DLD1 (cell line): ENCODE data around the gene GLG1.
"Not testable (repeated sequence)": the region's sequence is repeated elsewhere in the genome, so short reads cannot be mapped to it uniquely, and the experiment has no call there.

Source experiments
- in situ Hi-C: cut with HindIII; loops from 2 replicates; pipeline ENCODE4 v1.10.0; 2017; ENCODE audit warnings: low sequenced_read_pairs

GLG1 gene

DNA sequence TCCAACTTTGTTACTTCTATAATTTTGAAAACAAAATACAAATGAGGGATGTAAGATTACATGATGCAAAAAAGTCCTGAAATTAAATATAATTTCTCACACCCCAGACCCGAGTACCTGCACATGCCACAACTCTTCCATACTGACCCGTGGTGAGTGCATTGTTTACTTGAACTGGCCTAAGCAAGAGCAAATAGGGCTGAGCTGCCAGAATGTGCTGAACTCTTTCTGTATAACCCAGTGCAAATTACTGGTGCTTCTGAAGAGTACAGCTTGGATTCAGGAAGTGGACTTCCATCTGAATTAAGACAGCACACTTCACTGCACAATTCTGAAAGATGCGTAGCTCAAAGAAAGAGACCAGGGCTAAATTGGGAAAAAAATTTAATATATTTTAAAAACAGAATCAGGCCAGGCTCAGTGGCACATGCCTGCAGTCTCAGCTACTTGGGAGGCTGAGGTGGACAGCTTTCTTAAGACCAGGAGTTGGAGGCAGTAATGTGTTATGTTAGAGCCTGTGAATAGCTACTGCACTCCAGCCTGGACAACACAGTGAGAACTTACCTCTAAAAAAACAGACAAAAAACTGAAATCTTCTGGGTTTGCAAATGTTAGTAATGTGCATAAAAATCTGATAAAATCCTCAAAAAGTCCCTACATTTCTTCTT is 63.9 kb downstream of the GLG1 start:
- in situ Hi-C loops, result not testable (repeated sequence)

DNA sequence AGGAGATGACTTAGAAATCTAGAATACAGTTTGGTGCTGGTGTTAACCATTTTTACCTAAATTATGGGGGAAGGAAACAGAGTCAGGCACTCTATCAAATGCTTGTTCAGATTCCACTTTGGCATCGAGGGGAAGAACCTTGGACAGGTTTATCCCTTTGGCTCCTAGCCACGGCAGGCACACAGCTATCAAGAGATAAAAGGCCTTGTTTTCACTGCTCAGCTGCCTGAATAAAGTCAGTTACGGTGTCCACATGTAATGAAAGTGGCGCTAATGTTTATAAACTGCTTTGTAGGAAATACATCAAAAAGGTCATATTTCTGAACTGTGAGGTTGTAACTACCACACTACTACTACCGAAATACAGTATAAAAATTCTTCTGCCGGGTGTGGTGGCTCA is 66.3 kb downstream of the GLG1 start:
- in situ Hi-C loops, result not testable (repeated sequence)

DNA sequence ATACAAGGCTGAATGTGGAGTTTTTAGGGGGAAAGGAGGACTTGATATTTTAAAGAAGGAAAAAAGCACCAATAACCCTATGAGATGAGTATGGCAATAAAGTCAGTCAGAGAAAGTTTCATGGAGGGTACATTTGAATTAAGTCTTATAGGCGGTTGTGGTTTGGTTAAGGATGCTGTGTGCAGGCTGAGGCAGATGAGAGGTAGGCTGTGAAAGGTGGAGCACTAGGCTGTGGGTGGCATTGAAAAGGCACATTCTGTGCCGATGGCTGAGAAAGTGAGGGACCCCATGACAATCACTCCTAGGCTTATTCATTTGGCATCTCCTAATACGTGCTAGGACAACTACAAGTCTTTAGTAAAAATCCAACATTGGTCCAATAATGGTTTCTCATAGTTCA is 68.1 kb downstream of the GLG1 start:
- in situ Hi-C loops, result not testable (repeated sequence)

DNA sequence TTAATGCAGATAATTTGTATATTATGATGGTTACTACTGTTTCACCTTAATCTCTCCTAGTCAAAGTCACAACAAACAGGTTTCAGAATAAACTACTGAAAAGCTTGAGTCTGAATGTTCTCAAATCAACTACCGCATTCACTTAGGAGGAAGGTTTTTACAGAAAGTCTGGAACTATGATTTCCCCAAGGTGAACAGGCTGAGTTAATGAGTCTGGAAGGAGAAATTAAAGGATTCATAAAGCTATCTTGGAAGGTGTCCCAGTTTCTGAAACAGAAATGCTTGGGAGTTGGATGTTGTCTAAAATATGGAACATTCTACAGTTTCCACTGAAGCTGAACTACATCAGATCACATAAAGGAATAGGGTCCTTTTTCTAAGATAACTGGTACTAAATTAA is 69.2 kb downstream of the GLG1 start:
- in situ Hi-C loops, result not testable (repeated sequence)

DNA sequence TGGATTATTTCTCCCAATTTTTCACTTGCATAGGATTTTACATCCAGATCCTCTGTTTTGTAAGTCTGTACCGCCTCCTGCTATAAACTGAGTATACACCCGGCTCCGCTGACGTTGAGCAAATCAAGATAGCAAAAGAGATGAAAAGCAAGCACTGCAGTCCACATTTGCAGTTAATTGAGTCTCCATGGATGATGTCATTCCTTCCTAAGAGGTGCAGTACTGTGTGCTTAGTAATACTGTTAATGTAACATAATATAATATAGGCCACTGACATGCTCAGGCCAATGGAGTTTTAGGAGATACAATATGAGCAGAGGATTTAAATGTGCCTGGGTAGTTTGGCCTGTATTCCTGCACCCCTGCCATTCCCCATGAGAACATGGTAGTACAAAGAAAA is 72.3 kb downstream of the GLG1 start:
- in situ Hi-C loops, result not testable (repeated sequence)

DNA sequence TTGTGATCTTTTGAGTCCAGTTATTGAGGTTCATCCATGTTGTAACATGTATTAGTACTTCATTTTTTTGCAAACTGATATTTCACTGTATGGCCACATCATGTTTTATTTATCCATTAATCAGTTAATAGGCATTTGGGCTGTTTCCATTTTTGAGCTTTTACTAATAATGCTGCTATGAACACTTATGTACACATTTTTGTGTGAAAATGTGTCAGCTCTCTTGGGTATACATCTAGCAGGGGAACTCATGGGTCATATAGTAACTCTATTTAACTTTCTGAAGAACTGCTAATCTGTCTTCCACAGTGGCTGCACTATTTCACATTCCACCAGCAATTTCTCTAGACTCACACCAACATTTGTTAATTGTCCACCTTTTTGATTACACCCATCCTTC is 82.0 kb downstream of the GLG1 start:
- in situ Hi-C loops, result no loop called here

DNA sequence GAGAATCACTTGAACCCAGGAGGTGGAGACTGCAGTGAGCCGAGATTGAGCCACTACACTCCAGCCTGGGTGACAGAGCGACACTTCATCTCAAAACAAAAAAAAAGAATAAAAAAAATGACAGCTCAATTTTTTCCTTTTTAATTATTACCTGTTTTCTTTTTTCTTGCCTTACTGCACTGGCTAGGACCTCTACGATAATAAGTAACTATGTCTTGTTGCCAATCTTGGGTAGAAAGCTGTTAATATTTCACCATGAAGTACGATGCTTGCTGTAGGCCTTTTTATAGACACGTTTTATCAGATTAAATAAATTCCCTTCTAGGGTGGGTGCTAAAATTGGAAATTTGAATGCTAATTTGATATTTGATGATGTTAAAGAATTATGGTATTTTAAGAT is 82.8 kb downstream of the GLG1 start:
- in situ Hi-C loops, result no loop called here

DNA sequence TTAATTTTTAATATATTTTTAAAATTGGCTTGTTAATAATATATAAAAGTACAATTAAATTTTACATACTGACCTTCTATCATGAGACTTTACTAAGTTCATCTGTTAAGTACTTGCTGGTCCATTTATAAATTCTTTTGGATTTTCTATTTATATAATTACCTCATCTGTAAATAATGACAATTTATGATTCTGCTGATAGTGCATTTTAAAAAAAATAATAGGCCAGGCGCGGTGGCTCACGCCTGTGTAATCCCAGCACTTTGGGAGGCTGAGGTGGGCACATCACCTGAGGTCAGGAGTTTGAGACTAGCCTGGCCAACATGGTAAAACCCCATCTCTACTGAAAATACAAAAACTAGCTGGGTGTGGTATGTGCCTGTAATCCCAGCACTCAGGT is 83.2 kb downstream of the GLG1 start:
- in situ Hi-C loops, result not testable (repeated sequence)

DNA sequence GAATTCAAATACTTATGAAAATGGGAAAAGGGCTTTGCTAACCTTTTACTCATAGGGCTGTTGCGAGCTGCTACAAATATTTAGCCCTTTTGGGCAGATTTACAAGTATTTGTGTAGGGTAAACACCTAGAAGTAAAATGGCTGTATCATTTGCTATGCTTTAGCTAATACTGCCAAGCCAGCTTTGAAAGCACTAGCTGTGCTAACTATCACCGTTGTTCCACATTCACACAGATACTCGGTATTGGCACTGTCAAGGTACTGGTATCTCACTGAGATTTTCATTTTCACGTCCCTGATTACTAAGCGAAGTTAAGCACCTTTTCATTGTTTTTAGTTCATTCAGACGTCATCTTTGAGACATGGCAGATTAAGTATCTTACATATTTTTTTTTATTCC is 84.8 kb downstream of the GLG1 start:
- in situ Hi-C loops, result no loop called here

DNA sequence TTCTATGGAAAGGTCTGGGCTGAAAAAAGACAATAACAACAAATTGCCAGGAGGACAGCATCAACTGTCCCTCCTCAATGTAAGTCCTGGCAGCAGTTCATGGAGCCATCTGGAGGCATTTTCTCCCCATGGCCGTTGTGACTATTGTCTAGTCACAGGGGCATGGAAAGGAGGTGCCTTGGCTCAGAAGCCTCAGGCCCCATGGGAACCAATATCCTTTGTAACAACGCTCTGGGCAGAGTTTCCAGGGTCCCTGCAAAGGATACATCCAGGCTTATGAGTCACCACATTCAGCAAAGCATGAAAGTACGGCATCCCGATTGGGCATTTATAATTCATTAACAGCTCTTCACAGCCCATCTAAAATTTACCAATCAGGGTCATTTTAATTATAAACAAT is 85.2 kb downstream of the GLG1 start:
- in situ Hi-C loops, result no loop called here

DNA sequence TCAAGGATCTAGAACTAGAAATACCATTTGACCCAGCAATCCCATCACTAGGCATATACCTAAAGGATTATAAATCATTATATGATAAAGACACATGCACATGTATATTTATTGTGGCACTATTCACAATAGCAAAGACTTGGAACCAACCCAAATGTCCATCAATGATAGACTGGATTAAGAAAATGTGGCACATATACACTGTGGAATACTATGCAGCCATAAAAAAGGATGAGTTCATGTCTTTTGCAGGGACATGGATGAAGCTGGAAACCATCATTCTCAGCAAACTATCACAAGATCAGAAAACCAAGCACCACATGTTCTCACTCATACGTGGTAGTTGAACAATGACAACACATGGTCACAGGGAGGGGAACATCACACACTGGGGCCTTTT is 88.0 kb downstream of the GLG1 start:
- in situ Hi-C loops, result not testable (repeated sequence)

DNA sequence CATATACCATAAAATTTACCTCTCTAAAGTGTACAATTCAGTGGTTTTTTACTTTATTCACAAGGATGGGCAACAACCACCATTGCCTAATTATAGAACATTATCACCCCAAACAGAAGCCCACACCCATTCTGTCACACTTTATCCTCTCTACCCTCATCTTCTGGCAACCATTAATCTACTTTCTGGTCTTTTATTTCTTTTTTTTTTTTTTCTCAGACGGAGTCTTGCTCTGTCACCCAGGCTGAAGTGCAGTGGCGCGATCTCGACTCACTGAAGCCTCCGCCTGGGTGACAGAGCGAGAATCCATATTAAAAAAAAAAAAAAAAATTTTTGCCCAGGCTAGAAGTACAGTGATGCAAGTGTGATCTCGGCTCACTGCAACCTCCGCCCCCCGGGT is 95.0 kb downstream of the GLG1 start:
- in situ Hi-C loops, result no loop called here

DNA sequence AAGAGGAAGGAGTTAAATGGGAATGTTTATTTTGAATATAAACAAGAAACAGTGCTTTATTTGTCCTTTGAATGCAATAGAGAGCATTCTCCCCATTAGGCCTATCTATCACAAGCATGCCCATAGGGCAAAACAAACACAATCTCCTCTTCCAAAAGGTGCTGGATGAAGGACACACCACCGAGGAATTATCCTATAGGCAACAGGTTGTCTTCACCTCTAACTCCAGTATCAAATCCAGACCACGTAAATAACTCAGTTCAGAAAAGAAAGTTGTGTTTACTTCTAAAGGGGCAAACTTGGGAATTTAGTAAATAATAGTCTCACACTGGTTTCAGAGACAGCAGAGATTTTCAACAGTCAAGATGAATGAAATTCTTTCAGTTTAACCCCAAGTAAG is 101.9 kb downstream of the GLG1 start:
- in situ Hi-C loops, result no loop called here

DNA sequence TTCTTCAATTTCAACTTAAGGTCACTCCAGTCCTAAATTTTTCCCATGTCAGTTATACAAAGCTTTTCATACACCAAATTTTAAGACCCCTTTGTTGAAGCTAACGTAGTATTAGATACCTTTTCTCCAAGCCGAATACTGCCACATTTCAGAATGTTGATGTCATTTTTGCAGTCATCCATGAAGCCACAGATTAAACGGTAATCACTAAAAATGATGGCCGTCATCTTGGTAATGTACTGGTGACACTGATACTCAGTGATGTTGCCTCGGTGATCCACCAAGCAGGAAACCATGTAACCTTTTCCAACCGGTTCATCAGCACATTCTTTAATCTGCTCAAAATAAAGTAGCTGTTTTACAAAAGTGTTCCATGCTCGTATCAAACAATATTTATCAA is 103.5 kb downstream of the GLG1 start:
- in situ Hi-C loops, result no loop called here

DNA sequence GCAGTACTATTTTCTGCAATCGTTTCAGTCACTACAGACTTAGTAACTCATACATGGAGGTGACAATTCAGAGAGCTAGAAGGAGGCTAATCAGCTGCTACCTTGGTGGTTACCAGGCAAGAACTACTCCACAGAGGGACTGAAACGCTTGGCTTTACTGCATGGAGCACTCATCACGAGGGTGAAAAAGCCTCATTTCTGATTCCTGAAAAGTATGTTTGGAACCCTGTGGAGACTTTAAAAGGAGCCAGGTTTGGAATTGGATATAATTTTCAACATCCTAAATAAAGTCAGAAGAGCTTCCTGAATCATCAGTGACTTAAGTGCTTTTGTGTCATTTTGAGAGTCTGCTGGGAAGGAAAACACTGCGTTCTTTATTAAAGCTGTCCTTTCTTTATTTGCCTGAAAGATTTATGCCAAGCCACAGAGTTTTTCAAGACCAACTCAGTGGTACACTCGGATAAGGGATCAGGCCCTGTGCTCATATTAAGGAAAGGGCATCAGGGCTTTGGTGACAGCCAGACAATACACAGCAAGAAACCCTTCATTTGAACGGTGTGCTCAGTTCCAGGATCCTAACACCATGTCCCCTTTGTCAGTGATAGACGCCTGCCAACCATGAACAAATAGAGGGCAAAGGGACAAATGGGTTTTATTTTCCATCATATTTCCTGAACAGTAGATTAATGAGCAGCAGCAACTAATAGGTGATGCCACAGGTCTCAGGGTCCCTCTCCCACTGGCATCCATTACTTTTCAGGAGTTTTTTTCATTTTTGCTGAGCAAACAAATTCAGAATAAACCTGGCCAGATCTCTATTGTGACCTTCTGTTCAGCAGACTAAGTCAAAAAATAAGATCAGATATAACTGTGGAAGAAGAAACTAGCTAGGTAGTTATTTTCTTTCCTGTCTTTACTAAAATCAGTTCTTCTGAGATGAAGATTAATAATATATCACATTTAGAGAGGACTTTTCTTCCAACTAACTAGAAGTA is 105.1 kb downstream of the GLG1 start:
- in situ Hi-C loops, result no loop called here

DNA sequence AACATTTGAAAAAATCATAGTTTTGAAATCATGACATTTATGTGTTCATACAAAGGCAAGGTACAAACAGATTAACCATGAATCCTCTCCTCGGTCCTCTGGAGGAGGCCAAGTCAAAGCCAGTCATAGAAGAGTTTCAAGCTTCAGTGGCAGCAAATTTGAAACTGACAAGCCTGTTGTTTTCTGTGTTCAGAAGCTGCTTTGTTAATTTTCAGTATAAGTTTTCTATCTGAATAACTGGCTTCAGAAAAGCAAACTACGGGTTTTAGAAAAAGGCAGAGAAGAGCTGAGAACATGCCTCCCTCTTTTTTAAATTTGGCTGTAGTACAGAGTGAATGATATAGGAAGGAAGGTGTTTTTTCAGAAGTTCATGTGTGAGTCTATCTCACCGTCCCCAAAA is 106.0 kb downstream of the GLG1 start:
- in situ Hi-C loops, result no loop called here

DNA sequence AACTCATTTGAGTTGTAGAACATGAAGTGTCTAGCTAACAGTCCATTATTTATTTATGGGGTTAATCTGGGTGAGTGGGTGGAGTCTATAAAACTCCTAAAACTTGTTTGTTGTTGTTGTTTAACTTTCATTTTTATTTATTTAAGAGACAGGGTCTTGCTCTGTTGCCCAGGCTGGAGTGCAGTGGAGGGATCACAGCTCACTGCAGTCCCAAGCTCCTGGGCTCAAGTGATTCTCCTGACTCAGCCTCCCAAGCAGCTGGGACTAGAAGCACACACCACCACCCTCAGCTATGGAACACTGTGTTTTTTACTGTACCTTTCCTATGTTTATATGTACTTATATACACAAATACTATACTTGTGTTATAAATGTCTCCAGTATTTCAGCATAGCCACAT is 107.8 kb downstream of the GLG1 start:
- in situ Hi-C loops, result loop anchor here (10.0 kb wide), 1 partner anchor 66 kb away; no protein-coding TSS in a partner anchor

DNA sequence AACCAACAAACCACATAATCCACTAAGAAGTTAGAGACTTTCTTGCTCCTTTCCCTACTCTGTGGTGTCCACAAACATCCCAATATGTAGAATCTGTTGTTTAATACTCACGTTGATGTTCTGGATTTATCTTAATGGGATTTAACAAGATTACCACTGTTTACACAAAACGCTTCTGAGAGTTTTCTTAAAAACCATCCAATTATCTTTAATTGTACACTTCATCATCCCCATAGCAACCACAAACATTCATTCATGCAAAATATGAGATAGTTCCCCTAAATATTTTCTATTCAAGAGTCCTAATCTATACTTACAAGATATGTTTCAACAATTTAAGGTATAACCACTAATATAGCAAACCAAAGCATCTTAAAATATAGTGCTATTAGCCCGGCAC is 109.2 kb downstream of the GLG1 start:
- in situ Hi-C loops, result loop anchor here (10.0 kb wide), 1 partner anchor 67 kb away; no protein-coding TSS in a partner anchor

DNA sequence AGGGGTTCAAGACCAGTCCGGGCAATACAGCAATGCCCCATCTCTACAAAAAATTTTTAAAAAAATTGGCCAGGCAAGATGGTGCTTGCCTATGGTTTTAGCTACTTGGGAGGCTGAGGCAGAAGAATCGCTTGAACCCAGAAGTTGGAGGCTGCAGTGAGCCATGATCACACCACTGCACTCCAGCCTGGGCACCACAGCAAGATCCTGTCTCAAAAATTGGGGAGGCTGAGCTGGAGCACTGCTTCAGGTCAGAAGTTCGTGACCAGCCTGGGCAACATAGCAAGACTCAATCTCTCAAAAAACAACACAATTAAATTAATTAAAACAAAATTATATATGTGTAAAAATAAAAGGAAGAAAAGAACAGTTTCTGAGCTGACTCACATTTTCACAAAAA is 110.9 kb downstream of the GLG1 start:
- in situ Hi-C loops, result loop anchor here (10.0 kb wide), 1 partner anchor 69 kb away; no protein-coding TSS in a partner anchor

DNA sequence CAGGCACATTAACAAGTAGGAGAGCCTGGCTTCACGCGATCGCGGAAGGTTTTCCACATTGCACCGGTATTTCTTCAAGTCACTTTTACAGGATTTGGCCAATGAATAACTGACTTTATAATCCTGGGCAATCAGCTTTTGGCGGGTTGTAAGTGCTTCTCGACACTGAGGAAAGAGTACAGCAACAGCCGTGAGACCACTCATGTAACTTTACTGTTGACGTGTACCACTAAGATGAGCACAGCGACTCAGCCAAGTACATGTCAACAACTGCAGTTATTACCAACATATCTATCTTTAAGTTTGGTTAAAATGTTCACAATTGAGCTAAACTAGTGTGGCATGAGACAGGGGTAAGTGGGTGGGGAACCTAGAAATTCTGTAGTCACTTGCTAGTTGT is 113.9 kb downstream of the GLG1 start:
- in situ Hi-C loops, result loop anchor here (10.0 kb wide), 1 partner anchor 72 kb away; no protein-coding TSS in a partner anchor

DNA sequence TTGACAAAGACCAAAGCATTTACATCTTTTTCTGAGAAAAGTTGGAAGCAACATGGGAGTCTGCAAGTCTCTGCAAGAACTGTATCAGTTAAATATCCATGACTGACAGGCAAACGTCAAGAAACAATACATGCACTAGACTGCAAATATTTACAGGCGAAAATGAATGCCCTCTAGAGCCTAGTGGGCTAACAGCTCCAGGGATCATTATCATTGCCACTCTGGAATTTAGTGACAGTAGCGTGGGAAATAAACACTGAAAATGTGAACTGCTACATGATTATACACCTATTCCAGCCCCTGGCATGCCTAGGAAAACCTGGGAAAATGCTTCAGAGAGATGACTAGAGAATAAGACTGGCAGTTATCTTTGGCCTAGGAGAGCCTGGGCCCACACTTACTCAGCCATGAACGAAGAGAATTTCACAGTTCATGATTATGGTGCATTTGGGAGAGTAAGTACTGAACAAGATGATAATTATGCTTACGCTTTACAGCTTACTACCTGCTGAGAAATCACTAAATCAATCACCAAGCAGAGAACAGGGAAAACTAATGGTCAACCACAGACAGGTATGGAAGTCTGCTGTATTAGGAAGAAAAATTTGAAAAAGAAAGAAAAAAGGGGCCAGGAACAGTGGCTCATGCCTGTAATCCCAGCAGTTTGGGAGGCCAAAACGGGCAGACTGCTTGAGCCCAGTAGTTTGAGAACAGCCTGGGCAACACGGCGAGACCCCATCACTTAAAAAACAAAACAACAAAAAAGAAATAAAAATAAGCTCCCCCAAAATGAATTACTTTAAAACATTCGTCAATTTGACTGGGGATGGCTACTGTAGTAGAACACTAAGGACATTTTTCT is 119.0 kb downstream of the GLG1 start:
- in situ Hi-C loops, result no loop called here
